ENCODE results near the gene TM4SF5.

The TM4SF5 gene, protein sequence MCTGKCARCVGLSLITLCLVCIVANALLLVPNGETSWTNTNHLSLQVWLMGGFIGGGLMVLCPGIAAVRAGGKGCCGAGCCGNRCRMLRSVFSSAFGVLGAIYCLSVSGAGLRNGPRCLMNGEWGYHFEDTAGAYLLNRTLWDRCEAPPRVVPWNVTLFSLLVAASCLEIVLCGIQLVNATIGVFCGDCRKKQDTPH

DNA sequence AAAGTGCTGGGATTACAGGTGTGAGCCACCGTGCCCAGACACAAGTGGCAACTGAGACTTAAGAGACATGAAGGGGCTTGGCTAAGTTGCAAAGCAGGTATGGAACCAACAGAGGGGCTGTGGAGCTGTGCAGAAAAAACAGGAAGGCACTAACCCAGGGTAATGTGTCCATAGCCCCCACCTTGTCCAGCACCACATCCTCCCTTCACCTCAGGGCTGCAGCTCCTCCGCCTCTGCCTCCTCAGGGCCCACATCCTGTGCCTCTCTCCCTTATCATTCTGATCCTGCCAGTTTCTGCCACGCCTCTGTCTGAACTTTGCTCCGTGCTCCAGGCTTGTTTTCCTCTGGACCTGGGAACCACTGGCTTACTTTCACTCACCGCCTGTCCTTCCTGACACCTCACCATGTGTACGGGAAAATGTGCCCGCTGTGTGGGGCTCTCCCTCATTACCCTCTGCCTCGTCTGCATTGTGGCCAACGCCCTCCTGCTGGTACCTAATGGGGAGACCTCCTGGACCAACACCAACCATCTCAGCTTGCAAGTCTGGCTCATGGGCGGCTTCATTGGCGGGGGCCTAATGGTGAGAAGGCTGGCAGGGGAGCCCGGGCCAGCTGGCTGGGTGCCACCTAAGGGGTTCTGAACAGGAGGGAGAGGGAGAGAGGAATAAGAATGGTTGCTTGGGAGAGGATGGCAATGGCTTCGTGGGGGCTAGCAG lies at the start of gene TM4SF5:
TM4SF5 (plus strand) TSS at position 368 of the 716 bp plus-strand sequence; CDS start at position 405, 37 bp downstream.
- DNase-seq (ENCODE audit: low read depth): no peak
- TF ChIP-seq, protein P1, sequence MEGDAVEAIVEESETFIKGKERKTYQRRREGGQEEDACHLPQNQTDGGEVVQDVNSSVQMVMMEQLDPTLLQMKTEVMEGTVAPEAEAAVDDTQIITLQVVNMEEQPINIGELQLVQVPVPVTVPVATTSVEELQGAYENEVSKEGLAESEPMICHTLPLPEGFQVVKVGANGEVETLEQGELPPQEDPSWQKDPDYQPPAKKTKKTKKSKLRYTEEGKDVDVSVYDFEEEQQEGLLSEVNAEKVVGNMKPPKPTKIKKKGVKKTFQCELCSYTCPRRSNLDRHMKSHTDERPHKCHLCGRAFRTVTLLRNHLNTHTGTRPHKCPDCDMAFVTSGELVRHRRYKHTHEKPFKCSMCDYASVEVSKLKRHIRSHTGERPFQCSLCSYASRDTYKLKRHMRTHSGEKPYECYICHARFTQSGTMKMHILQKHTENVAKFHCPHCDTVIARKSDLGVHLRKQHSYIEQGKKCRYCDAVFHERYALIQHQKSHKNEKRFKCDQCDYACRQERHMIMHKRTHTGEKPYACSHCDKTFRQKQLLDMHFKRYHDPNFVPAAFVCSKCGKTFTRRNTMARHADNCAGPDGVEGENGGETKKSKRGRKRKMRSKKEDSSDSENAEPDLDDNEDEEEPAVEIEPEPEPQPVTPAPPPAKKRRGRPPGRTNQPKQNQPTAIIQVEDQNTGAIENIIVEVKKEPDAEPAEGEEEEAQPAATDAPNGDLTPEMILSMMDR (IDR thresholded peaks at IDR 0.05; ENCODE audit: insufficient read depth, low read depth, low read length, missing control alignments): no peak
- H3K4me3 ChIP-seq (ENCODE audit: low read length): no peak within 1 kb of the TSS

DNA sequence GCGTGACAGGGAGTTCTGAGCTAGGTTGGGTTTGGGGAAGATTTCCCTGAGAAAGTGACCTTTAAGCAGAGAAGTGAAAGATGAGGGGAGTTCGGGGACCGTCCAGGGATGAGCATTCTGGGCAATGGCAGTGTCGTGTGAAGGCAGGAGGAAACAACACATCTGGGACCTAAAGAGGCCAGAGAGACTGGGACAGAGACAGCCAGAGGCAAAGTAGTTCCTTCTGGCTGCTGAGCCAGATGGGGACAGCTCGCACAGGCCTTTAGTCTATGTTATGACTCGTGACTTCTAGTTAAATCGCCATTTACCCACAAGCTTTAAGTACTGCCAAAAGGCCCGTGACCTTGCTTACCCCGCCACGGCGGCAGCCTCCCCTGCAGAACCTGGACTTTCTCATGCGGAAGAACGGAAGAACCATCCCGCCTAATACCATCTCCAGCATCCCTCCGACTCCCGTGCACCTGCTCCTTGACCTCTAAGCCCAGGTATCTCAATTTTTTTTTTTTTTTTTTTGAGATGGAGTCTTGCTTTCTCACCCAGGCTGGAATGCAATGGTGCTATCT lies 48.9 kb upstream of the TM4SF5 start:
- no peak for DNase-seq (ENCODE audit: low read depth)
- no peak overlapping the region for H3K4me3 ChIP-seq (ENCODE audit: low read length)
- TF ChIP-seq, protein P1 (IDR thresholded peaks at IDR 0.05; ENCODE audit: insufficient read depth, low read depth, low read length, missing control alignments): no peak

DNA sequence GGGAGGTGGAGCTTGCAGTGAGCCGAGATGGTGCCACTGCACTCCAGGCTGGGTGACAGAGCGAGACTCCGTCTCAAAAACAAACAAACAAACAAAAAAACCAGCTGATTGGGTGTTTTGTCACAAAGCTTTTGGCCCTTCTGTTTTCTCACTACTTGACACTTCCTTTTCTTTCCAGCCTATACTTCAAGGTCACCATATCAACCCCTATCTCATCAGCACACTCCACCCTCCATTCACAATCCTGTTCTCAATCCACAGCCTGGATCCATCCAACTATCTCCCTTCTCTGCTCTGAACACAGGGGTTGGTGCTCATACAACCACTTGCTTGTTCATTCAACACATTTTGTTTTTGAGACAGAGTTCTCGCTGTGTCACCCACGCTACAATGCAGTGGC lies 47.0 kb upstream of the TM4SF5 start:
- no peak overlapping the region for H3K4me3 ChIP-seq (ENCODE audit: low read length)
- TF ChIP-seq, protein P1 (IDR thresholded peaks at IDR 0.05; ENCODE audit: insufficient read depth, low read depth, low read length, missing control alignments): no peak
- no peak for DNase-seq (ENCODE audit: low read depth)

DNA sequence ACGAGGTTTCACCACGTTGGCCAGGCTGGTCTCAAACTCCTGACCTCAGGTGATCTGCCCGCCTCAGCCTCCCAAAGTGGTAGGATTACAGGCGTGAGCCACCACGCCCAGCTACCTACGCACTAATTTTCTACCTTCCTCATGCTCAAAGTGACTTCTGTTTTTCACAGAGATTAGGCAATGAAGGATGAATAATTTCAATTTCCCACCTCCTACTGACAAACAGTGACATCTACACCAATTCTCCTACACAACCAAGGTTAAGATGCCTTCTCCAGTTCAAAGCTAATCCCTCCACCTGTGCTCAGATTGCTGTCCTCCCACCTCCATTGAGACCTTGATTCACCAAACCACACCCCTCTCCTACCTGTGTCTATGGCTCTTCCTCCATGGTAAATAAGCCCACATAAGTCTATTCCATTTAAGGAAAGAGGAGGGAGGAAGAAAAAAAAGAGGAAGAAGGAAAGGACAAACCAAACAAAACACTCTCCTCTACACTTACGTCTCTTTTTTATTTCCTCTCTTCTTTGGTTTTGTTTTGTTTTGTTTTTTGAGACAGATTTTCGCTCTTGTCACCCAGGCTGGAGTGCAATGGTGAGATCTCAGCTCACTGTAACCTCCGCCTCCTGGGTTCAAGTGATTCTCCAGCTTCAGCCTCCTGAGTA lies 45.9 kb upstream of the TM4SF5 start:
- H3K4me3 ChIP-seq (ENCODE audit: low read length): no peak overlapping the region
- TF ChIP-seq, protein P1 (IDR thresholded peaks at IDR 0.05; ENCODE audit: insufficient read depth, low read depth, low read length, missing control alignments): no peak
- no peak for DNase-seq (ENCODE audit: low read depth)

DNA sequence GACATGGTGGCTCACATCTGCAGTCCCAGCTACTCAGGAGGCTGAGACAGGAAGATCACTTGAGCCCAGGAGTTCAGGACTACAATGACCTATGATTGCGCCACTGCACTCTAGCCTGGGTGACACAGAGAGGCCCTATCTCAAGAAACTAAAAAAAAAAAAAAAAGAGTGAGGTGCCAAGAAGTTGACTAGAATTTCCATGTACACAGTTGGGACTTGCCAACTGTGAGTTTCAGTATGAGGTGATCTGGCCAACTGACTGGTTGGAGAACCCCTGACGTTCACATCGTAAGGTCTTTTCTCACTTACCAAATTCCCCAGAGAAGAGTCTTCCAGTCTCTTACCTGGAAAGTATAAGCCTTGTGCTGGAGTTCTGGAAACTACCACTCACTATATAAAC lies 43.6 kb upstream of the TM4SF5 start:
- H3K4me3 ChIP-seq (ENCODE audit: low read length): no peak overlapping the region
- DNase-seq (ENCODE audit: low read depth): peak; percentile 49
- TF ChIP-seq, protein P1 (IDR thresholded peaks at IDR 0.05; ENCODE audit: insufficient read depth, low read depth, low read length, missing control alignments): no peak

DNA sequence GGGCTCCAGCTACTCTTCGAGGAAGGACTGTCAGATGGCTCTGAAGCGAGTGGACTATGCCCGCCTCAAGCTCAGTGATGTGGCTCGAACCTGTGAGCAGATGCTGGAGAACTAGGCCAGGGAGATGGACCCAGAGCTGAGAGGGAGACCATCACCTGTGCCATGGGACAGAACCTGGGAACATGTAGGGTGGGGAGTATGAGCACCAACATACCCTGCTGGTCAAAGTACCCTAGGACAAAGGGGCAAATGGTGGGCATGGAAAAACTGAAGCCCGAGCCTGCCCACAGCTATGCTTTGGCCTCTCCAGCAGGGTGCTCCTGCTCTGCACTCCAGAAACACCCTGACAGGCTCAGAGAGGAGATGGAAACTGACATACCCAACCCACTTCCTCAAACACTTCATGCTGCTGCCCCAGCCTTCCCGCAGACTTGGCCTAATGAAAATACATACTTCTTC lies 38.6 kb upstream of the TM4SF5 start:
- TF ChIP-seq, protein P1 (IDR thresholded peaks at IDR 0.05; ENCODE audit: insufficient read depth, low read depth, low read length, missing control alignments): peak; percentile 18
- DNase-seq (ENCODE audit: low read depth): peak; percentile 12
- H3K4me3 ChIP-seq (ENCODE audit: low read length): no peak overlapping the region

Data from epithelial cell of esophagus (primary cell).